Activated T-cell treated with anti-CD3 and anti-CD28 coated beads for 4 hours (primary cell): ENCODE measurements around the gene RPL10A.

Experiments
- DNase-seq: peaks from one replicate; pipeline ENCODE4 v3.0.0-alpha.2; 2020

Gene RPL10A

GRCh38 chr6:35449287-35449881 lies 18.8 kb upstream of the RPL10A start:
- DNase-seq: no peak

DNA sequence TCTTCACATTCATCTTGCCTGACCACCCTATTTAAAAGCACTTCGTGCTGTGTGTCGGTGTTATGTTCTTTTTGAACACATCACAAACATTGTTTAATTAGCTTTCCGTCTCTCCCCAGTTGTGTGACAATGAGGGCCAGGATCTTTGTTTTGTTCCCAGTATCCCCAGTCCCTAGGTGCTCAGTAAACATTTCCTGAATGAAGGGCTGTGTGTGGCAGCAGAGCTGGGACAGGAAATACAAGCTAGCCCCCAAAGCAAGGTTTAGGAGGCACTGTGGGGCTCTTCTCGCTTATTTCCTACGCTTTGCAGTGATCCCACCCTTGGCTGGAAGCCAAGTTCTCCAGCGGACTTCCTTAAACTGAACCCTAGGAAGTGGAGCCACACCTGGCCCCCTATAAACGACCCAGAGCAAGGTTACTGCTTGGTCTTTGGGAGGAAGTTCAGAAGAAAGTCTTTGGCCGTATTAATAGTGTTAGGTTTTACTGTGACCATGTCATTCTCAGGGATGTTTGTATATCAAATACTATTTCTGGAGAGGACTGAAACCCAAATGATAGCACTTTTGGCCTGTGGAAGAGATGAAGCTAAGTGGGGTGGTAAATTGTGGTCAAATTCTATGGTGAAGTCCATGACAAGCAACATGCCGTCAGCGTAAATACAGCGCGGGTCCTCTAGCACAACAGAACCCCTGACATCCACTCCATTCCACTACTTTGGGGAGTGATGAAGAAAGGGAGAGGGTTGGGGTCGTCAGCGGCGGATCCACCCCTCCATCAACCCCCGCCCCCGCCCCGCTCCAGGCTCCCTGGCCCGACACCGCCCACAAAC lies 16.6 kb upstream of the RPL10A start:
- no peak for DNase-seq

DNA sequence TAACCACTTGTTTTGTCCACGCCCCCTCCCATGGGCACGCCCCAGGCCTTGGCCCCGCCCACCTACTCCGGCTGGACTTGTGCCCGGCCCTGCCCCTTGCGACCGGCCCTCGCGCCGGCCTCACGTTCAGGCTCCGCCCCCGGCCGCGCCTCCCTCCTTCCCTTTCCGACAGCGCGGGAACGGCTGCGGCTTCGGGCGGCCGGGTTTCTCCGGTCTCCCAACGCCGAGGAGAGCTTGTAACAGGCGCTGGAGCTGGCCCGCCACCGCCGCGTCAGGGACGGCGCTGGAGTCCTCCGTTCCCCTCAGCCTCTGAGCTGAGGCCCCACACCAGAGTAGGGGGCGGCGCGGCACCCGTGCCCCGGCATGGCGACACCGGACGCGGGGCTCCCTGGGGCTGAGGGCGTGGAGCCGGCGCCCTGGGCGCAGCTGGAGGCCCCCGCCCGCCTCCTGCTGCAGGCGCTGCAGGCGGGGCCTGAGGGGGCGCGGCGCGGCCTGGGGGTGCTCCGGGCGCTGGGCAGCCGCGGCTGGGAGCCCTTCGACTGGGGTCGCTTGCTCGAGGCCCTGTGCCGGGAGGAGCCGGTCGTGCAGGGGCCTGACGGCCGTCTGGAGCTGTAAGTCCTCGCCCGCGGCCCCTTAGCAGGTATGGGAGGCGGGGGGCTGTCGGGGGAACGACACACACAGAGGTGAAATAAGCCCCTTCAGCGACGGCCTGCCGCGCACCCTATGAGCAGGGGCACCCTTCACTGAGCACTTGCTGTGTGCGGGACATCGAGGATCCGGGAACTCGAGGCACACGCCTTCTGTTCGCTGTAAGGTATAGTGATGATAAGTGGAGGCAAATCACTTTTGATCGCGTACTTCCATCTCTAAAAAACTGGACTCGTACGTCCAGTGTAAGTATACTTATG lies 15.8 kb upstream of the RPL10A start, which contains the start of gene FANCE:
Gene FANCE, plus strand, starts transcription at position 156 of the 908 bp plus-strand sequence. Its CDS starts 208 bp downstream, at position 364.
- DNase-seq: peak; percentile 77

DNA sequence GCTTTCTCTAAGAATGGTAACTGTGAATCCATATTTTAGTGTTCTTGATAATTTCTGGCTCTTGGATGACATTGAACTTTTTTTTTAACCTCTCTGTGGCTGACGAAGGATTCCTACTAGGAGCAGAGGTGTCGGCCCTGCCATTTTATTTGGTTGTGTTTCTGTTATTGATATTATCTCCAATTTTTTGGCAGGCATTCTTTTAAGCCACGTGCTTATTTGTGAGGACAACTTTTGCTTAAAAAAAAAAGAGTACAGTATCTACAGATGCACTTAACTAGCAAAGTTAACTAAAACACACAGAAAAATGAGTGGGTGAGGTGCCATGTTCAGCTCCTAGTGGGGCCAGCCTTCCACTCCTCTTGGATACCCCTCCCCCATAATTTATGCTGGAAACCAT lies 15.0 kb upstream of the RPL10A start:
- DNase-seq: no peak

DNA sequence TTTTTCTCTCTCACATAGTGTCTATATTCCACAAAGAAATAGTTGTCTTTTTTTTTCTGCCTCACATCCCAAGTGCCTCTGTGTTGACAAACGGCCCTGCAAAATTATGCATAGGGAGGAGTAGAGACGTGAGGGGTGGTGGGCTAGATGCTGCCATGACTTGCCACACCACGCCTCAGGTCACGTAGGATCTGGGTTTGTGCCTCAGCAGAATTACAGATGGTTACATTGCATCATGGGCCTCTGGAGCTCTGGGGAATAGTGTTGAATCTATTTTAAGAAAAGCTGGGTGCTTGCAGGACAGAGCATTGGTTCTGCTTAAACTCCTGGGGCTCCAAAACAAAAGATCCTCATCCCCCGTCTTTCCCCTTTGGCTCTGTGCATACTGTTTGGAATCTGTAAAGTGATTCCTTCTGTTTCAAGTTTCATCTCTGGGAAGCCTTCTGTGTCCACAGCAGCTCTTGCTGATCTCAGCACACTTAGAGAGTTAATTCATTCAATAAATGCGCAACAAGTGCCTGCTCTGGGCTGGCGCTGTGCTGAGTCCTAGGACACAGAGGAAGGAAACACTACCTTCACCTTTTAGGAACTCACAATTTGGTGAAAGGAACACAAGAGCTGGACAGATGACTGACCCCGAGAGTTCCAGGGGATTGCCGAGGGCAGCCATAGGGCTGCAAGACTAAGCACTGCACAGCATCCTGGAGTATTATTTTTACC lies 13.7 kb upstream of the RPL10A start:
- no peak for DNase-seq

DNA sequence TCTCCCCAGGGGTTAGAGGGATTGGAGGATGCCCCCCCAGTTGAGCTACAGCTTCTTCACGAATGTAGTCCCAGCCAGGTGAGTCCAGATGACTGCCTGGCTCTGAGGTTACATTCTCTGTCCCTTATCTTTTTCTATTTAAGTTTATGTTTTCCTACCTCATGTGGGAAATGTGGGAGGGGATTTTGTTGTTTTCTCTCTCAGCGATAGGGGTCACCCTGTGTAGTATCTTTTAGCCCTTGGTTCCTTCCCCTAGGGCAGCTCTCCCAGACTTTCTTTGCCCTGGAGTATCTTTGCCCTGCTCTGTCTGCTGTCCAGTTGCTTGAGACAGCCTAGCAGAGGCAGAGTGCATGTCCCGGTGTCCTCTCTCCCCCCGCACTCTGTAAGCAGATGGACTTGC lies 10.3 kb upstream of the RPL10A start:
- no peak for DNase-seq

GRCh38 chr6:35461270-35461669 lies 6.9 kb upstream of the RPL10A start:
- no peak for DNase-seq

GRCh38 chr6:35463292-35463691 lies 4.9 kb upstream of the RPL10A start:
- DNase-seq: no peak

GRCh38 chr6:35465646-35466045 lies 2.6 kb upstream of the RPL10A start:
- no peak for DNase-seq

DNA sequence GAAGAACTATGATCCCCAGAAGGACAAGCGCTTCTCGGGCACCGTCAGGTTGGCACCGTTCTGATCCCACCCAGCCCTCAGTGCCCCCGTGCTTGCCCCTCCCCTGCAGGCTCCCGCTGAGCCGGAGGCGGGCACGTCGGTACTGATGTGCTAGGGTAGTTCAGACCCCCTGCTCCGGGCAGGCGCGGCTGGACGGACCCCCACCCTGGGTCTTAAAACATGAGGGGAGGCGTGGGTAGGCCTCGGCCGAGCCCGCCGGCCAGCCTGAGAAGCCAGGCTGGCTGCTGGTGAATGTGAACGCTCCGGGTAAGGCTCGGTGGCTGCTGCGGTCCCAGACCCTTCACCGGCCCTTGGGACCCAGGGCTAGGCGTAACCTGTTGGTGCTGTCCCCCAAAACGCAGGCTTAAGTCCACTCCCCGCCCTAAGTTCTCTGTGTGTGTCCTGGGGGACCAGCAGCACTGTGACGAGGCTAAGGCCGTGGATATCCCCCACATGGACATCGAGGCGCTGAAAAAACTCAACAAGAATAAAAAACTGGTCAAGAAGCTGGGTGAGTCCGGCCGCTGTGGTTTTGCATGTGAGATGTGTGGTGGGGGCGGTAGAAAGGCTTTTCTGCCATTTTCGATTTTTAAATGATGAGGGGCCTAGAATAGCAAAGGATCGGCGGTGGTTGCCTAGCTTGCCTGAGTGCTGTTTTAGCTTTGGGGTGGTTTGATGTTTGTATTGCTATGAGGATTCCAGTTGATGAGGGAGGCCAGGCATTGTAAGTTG lies 964 bp downstream of the RPL10A start:
- no peak for DNase-seq

GRCh38 chr6:35469751-35470662 lies 1.8 kb downstream of the RPL10A start:
- no peak for DNase-seq

GRCh38 chr6:35470663-35471120 lies 2.5 kb downstream of the RPL10A start:
- DNase-seq: no peak

DNA sequence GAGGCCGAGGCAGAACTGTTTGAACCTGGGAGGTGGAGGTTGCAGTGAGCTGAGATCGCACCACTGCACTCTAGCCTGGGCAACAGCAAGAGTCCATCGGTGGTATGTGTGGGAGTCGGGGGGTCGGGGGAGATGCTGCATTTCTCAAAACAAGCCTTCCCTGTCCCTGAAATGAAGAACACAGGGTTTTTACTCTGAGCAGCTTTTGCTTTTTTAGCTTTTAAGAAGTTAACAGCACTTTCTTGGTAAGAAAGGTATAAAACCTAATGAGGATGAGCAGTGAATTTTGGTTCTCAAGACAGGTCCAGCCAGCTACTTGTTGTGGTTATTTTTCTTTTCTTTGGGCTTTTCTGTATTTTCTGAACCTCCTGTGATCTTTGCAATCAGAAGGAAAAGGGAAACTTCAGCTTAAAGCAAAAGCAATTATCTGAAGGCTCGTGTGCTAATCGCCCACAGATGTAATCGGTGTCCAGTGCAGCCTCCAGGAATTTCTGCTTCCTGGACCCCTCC lies 3.7 kb downstream of the RPL10A start:
- DNase-seq: no peak

- DNase-seq: no peak
Measured at GRCh38 chr6:35473075-35473849, 5.1 kb downstream of the RPL10A start.

DNA sequence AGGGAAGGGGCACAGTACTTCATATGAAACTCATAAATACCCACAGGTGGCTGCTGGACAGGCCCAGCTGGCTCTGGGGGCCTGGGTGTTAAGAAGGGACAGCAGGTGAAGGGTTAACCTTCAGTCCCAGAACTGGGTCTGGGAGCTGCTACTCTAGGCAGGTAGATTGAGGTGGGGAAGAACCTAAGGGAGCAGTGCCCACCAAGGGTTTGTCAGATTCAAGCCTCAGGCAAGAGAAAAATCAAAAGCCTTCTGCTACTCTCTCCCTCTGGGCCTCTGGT lies 5.6 kb downstream of the RPL10A start:
- no peak for DNase-seq

DNA sequence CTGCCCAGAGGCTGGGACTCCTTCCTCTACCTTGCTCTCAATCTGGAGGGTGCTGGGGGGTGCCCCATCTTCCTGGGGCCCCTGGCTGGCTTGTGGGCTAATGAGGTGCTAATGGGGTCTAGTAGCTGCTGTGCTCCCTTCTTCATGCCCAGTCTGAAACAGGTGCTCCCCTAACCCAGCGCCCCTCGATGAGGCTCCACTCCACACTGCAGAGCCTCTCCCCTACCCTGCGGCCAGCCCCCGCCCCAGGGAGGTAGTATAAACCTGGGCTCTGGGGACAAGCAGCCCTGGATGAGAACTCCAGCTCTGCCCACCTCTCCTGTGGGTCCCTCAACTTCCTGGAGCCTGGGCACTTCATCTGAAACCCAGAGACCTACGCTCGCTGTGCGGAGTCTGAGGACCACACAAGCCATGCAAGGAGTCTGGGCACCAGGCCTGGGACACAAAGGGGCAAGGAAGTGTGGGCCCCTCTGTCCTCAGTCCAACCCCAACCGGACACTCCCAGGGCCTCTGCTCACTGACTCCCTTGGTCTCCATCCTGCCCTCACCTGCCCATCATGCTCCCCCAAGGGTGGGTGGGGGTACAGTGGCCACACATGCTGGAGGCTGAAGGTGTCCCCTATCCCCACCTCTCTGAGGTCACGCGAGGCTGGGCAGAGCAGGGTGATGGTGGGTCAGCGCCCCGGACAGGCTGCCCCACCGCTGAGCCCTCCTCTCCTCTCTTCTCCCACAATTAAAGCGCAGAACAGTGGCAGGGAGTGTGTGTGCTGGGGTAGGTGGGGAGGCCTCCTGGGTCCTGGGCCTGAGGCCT lies 6.1 kb downstream of the RPL10A start:
- no peak for DNase-seq

DNA sequence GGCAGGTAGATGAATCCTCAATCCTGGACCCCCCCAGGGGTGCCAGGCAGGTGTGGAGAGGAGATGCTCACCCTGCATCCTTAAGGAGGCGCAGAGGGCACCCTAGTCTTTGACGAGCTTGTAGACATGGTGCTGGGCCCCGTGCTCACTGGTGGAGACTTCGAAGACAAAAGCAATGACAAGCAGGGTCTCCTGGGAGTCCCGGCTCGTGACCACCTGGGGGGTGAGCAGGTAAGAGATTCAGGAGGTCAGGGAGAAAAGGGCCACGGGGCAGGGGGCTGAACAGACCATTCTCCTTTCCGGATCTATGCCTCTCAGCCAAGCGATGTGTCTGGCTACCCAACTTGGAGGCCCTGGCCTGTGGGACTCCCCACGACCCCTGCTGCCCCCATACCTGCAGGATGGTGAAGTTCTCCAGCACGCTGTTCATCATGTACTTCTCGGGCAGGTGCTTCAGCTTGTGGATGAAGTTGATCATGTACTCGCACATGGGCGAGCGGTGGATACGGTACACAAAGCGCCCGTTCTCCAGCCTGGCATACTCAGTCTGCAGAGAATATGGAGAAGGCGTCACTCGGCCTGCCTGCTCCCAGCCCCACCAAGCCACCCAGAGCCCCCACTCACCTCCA lies 6.9 kb downstream of the RPL10A start:
- no peak for DNase-seq

DNA sequence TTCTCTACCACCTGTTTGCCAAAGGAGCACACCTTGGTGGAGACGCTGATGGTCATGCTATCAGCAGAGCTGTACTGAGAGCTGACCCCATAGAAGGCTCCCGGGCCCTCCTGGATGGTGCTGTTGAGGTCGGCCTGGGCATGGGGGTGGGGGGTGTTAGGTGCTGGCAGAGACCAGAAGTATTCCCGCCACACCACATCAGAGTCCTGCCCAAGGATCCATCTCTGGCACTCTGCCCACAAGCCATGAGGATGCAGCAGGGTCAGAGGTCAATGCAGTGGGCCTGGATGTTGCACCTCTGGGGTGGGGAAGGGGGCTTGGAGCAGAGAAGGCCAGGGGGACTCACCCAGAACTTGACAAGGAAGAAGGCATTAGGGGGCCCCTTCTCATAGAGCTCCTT lies 7.4 kb downstream of the RPL10A start:
- DNase-seq: no peak

- no peak for DNase-seq
Measured at GRCh38 chr6:35476004-35476403, 7.8 kb downstream of the RPL10A start.
